ENCODE data around the gene GALM. TPM values are rescaled to one million over a fixed set of nuclear protein-coding genes. Genes with fewer than 3 reads are reported as not detected.
"Not testable (repeated sequence)": the region's sequence is repeated elsewhere in the genome, so short reads cannot be mapped to it uniquely, and the experiment has no call there.

Gene GALM
- total and polyA plus RNA-seq, 4 donors, result 6.7 to 17.4 (median 7.9) TPM

- H3K9me3 ChIP-seq (ENCODE audit: control insufficient read depth, insufficient read depth, low read length), result no peaks in the 10 kb centered on the region
- no peak overlapping the region for H3K4me3 ChIP-seq (ENCODE audit: low read depth, low read length)
- DNase-seq (ENCODE audit: low read depth in 4 of 6, low spot score in 6 of 6), result no peak
- H3K27ac ChIP-seq (ENCODE audit: low read depth, low read length), result no peak overlapping the region
- H3K36me3 ChIP-seq (ENCODE audit: control insufficient read depth, insufficient read depth, low read length), result no peaks in the 10 kb centered on the region
- H3K4me1 ChIP-seq (ENCODE audit: control insufficient read depth, insufficient read depth, low read length), result no peaks in the 10 kb centered on the region
- H3K27me3 ChIP-seq (ENCODE audit: control insufficient read depth, insufficient read depth, low read length), result no peaks in the 10 kb centered on the region
- WGBS (ENCODE audit: insufficient coverage), result 93% methylated on average over 3 of the region's 6 CpGs
Observed at GRCh38 chr2:38706846-38707345, 41.0 kb downstream of the GALM start.

DNA sequence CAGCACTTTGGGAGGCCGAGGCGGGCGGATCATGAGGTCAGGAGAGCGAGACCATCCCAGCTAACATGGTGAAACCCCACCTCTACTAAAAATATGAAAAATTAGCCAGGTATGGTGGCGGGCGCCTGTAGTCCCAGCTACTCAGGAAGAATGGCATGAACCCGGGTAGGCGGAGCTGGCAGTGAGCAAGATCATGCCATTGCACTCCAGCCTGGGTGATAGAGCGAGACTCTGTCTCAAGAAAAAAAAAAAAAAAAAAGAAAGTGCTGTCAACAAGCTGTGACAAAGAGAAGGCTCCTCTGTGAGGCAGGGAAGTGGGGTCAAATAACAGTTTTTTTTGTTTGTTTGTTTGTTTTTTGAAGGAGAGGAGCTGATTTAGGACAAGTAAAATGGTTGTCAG is 42.6 kb downstream of the GALM start:
- not testable (repeated sequence) for H3K27me3 ChIP-seq (ENCODE audit: control insufficient read depth, insufficient read depth, low read length); H3K36me3 ChIP-seq (ENCODE audit: control insufficient read depth, insufficient read depth, low read length); H3K4me1 ChIP-seq (ENCODE audit: control insufficient read depth, insufficient read depth, low read length); H3K27ac ChIP-seq (ENCODE audit: low read depth, low read length); H3K9me3 ChIP-seq (ENCODE audit: control insufficient read depth, insufficient read depth, low read length); DNase-seq (ENCODE audit: low read depth in 4 of 6, low spot score in 6 of 6); H3K4me3 ChIP-seq (ENCODE audit: low read depth, low read length)
- WGBS (ENCODE audit: insufficient coverage), result 75% methylated on average over 5 of the region's 9 CpGs

GRCh38 chr2:38708900-38709566 is 43.1 kb downstream of the GALM start:
- no peaks in the 10 kb centered on the region for H3K36me3 ChIP-seq (ENCODE audit: control insufficient read depth, insufficient read depth, low read length)

DNA sequence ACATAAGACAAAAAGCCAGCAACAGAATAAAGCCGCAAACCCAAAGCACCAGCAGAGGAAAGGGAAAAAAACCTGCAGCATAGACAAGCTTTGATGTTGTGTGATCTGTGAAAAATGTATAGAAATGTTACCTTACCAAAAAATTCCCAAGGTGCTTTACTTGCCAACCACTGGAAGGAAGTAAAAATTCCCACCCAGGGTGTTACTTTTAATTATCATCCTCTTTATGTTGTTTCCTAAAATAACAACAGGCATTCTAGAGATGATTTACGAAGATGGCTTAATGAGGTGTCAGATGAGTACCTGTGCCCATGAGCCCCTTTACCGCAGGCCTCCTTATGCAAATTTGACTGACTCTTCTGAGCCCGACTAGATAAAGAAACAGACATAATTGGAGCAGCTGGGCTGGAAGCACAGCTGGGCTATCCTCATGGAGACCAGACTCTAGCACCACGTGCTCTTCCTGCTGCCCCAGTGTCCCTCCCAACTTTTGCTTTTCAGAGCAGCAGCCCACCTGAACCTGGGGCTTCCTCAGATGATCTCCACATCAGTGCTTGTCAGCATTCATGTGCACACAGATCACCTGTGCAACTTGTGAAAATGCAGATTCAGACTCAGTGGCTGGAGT is 43.8 kb downstream of the GALM start:
- H3K36me3 ChIP-seq (ENCODE audit: control insufficient read depth, insufficient read depth, low read length), result no peaks in the 10 kb centered on the region
- no peak overlapping the region for H3K27ac ChIP-seq (ENCODE audit: low read depth, low read length)
- H3K27me3 ChIP-seq (ENCODE audit: control insufficient read depth, insufficient read depth, low read length), result no peaks in the 10 kb centered on the region
- DNase-seq (ENCODE audit: low read depth in 4 of 6, low spot score in 6 of 6), result peak in 1 of 6 donors; percentile 48
- WGBS (ENCODE audit: insufficient coverage), result 24% methylated on average over 3 of the region's 5 CpGs
- no peaks in the 10 kb centered on the region for H3K4me1 ChIP-seq (ENCODE audit: control insufficient read depth, insufficient read depth, low read length)
- no peak overlapping the region for H3K4me3 ChIP-seq (ENCODE audit: low read depth, low read length)
- H3K9me3 ChIP-seq (ENCODE audit: control insufficient read depth, insufficient read depth, low read length), result no peaks in the 10 kb centered on the region

More at GRCh38 chr2:38708900-38709566, 43.1 kb downstream of the GALM start:
- Histone ChIP-seq H3K9me3 (ENCODE audit: control insufficient read depth, insufficient read depth, low read length) (no peaks in the 10 kb centered on the region), H3K4me3 (ENCODE audit: low read depth, low read length) (no peak overlapping the region), H3K27ac (ENCODE audit: low read depth, low read length) (no peak overlapping the region), H3K27me3 (ENCODE audit: control insufficient read depth, insufficient read depth, low read length) (no peaks in the 10 kb centered on the region), H3K4me1 (ENCODE audit: control insufficient read depth, insufficient read depth, low read length) (no peaks in the 10 kb centered on the region)
- DNase-seq (ENCODE audit: low read depth in 4 of 6, low spot score in 6 of 6), result no peak
- 88% methylated on average over 7 of the region's 12 CpGs for whole genome bisulfite sequencing (ENCODE audit: insufficient coverage)

DNA sequence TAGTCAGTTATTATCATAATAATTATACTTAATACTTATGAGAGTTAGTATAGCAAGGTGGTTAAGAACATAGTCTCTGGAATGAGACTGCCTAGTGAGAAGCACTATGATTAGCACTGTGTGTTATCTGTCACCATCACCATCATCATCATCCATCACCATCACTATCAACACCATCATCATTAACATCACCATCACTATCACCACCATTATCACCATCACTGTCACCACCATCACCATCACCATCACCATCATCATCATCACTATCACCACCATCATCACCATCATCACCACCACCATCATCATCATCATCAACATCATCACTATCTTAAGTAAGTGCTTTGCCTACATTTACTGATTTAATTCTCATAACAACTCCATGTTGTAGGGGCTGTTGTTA is 45.6 kb downstream of the GALM start:
- no peaks in the 10 kb centered on the region for H3K4me1 ChIP-seq (ENCODE audit: control insufficient read depth, insufficient read depth, low read length)
- H3K36me3 ChIP-seq (ENCODE audit: control insufficient read depth, insufficient read depth, low read length), result no peaks in the 10 kb centered on the region
- H3K27ac ChIP-seq (ENCODE audit: low read depth, low read length), result no peak overlapping the region
- DNase-seq (ENCODE audit: low read depth in 4 of 6, low spot score in 6 of 6), result no peak
- H3K9me3 ChIP-seq (ENCODE audit: control insufficient read depth, insufficient read depth, low read length), result no peaks in the 10 kb centered on the region
- no peaks in the 10 kb centered on the region for H3K27me3 ChIP-seq (ENCODE audit: control insufficient read depth, insufficient read depth, low read length)
- no peak overlapping the region for H3K4me3 ChIP-seq (ENCODE audit: low read depth, low read length)

DNA sequence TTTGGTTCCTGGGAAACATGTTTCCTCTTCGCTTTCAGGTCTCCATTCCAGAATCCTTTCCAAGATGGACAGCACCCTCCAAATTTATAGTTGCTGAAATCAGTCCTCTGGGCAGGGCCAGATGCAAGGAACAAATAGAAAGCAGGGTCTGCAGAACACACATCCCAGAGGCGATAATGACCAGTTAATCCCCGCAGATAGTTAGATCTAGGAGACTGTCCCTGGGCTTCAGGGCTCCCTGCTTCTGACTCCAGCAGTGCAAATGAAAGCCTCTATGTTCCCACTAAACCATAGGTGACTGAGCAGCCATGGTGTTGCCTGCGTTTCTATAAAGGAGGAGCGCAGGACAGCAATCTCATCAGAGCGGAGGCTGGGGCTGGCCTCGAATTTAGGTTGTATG is 46.5 kb downstream of the GALM start:
- Histone ChIP-seq H3K27ac (ENCODE audit: low read depth, low read length) (no peak overlapping the region), H3K9me3 (ENCODE audit: control insufficient read depth, insufficient read depth, low read length) (no peaks in the 10 kb centered on the region), H3K27me3 (ENCODE audit: control insufficient read depth, insufficient read depth, low read length) (no peaks in the 10 kb centered on the region), H3K36me3 (ENCODE audit: control insufficient read depth, insufficient read depth, low read length) (no peaks in the 10 kb centered on the region), H3K4me1 (ENCODE audit: control insufficient read depth, insufficient read depth, low read length) (no peaks in the 10 kb centered on the region), H3K4me3 (ENCODE audit: low read depth, low read length) (no peak overlapping the region)
- WGBS (ENCODE audit: insufficient coverage), result 94% methylated on average over 2 of the region's 7 CpGs
- DNase-seq (ENCODE audit: low read depth in 4 of 6, low spot score in 6 of 6), result no peak

- Histone ChIP-seq H3K27me3 (ENCODE audit: control insufficient read depth, insufficient read depth, low read length) (no peaks in the 10 kb centered on the region), H3K36me3 (ENCODE audit: control insufficient read depth, insufficient read depth, low read length) (no peaks in the 10 kb centered on the region), H3K9me3 (ENCODE audit: control insufficient read depth, insufficient read depth, low read length) (no peaks in the 10 kb centered on the region), H3K27ac (ENCODE audit: low read depth, low read length) (no peak overlapping the region), H3K4me3 (ENCODE audit: low read depth, low read length) (no peak overlapping the region), H3K4me1 (ENCODE audit: control insufficient read depth, insufficient read depth, low read length) (no peaks in the 10 kb centered on the region)
- WGBS (ENCODE audit: insufficient coverage), result 72% methylated on average over 3 of the region's 4 CpGs
- DNase-seq (ENCODE audit: low read depth in 4 of 6, low spot score in 6 of 6), result no peak
Observed at GRCh38 chr2:38712871-38713270, 47.0 kb downstream of the GALM start.

DNA sequence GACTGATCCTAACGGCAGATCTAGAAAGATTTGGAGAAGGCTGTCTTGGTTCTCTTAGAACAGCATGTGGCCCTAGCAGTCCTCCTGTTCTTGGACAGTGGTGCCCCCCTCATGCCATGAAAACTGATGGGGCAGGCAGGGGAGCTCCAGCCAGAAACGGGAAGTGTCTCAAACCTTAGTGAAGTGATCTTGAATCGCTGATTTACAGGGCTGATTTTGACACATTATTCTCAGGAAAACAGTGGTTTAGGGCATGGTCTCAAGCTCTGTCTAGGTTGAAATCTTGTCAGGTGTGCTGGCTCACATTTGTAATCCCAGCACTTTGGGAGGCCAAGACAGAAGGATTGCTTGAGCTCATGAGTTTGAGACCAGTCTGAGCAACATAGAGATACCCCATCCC is 47.4 kb downstream of the GALM start:
- no peaks in the 10 kb centered on the region for H3K36me3 ChIP-seq (ENCODE audit: control insufficient read depth, insufficient read depth, low read length)
- no peaks in the 10 kb centered on the region for H3K27me3 ChIP-seq (ENCODE audit: control insufficient read depth, insufficient read depth, low read length)
- H3K4me1 ChIP-seq (ENCODE audit: control insufficient read depth, insufficient read depth, low read length), result no peaks in the 10 kb centered on the region
- no peak for DNase-seq (ENCODE audit: low read depth in 4 of 6, low spot score in 6 of 6)
- no peak overlapping the region for H3K27ac ChIP-seq (ENCODE audit: low read depth, low read length)
- H3K4me3 ChIP-seq (ENCODE audit: low read depth, low read length), result no peak overlapping the region
- H3K9me3 ChIP-seq (ENCODE audit: control insufficient read depth, insufficient read depth, low read length), result no peaks in the 10 kb centered on the region
- 81% methylated on average over 3 of the region's 3 CpGs for WGBS (ENCODE audit: insufficient coverage)

- not testable (repeated sequence) for H3K36me3 ChIP-seq (ENCODE audit: control insufficient read depth, insufficient read depth, low read length); H3K4me3 ChIP-seq (ENCODE audit: low read depth, low read length); H3K9me3 ChIP-seq (ENCODE audit: control insufficient read depth, insufficient read depth, low read length); DNase-seq (ENCODE audit: low read depth in 4 of 6, low spot score in 6 of 6); H3K4me1 ChIP-seq (ENCODE audit: control insufficient read depth, insufficient read depth, low read length); H3K27me3 ChIP-seq (ENCODE audit: control insufficient read depth, insufficient read depth, low read length); H3K27ac ChIP-seq (ENCODE audit: low read depth, low read length)
- WGBS (ENCODE audit: insufficient coverage), result no CpG with 5 or more reads among the region's 1 CpG
Observed at GRCh38 chr2:38714941-38715340, 49.0 kb downstream of the GALM start.

GRCh38 chr2:38716185-38716584 is 50.3 kb downstream of the GALM start:
- WGBS (ENCODE audit: insufficient coverage), result 95% methylated on average over 4 of the region's 6 CpGs
- Histone ChIP-seq H3K9me3 (ENCODE audit: control insufficient read depth, insufficient read depth, low read length) (no peaks in the 10 kb centered on the region), H3K4me3 (ENCODE audit: low read depth, low read length) (no peak overlapping the region), H3K4me1 (ENCODE audit: control insufficient read depth, insufficient read depth, low read length) (no peaks in the 10 kb centered on the region), H3K27ac (ENCODE audit: low read depth, low read length) (no peak overlapping the region), H3K36me3 (ENCODE audit: control insufficient read depth, insufficient read depth, low read length) (no peaks in the 10 kb centered on the region), H3K27me3 (ENCODE audit: control insufficient read depth, insufficient read depth, low read length) (no peaks in the 10 kb centered on the region)
- DNase-seq (ENCODE audit: low read depth in 4 of 6, low spot score in 6 of 6), result no peak

All from spinal cord (tissue), 10 donors.